T-helper 2 cell treated with Interferon-gamma antibody and Interleukin-4, amounts not matched to agents 100 ng/mL and 5 ng/mL, for 36 hours (primary cell): ENCODE results near the gene CCDC90B. TPM values are rescaled to one million over a fixed set of nuclear protein-coding genes. Genes with fewer than 3 reads are reported as not detected.
"Not testable (repeated sequence)": the region's sequence is repeated elsewhere in the genome, so short reads cannot be mapped to it uniquely, and the experiment has no call there.

Source experiments
- intact Hi-C: fragments of 100-400 bp; cut with micrococcal nuclease; formaldehyde crosslinking; loops from one replicate; pipeline ENCODE4 v1.15.1; 2023
- total RNA-seq: library from RNA; stranded (reverse); gene quantifications from 2 replicates; pipeline ENCODE4 v1.2.3, GENCODE V29; 2022

The CCDC90B gene
- total RNA-seq, 1 donor from 2014 or later, result 25.6 TPM

GRCh38 chr11:83292709-83293456 lies 6.7 kb upstream of the CCDC90B start:
- intact Hi-C loops, result loop anchor here (5.0 kb wide), 2 partner anchors 429 to 524 kb away; no protein-coding TSS in a partner anchor

GRCh38 chr11:83287631-83288030 lies 1.5 kb upstream of the CCDC90B start:
- intact Hi-C loops, result loop anchor here (10.0 kb wide), 1 partner anchor 1413 kb away; no protein-coding TSS in a partner anchor

- intact Hi-C loops, result loop anchor here (10.0 kb wide), 1 partner anchor 1410 kb away; no protein-coding TSS in a partner anchor
Measured at GRCh38 chr11:83285151-83285770, 906 bp downstream of the CCDC90B start.

GRCh38 chr11:83284501-83285150 lies 1.5 kb downstream of the CCDC90B start:
- intact Hi-C loops, result loop anchor here (10.0 kb wide), 1 partner anchor 1410 kb away; no protein-coding TSS in a partner anchor

GRCh38 chr11:83282084-83282716 lies 4.0 kb downstream of the CCDC90B start:
- intact Hi-C loops, result loop anchor here (10.0 kb wide), 1 partner anchor 1407 kb away; no protein-coding TSS in a partner anchor

GRCh38 chr11:83280256-83280655 lies 5.9 kb downstream of the CCDC90B start:
- intact Hi-C loops, result loop anchor here (10.0 kb wide), 1 partner anchor 1405 kb away; no protein-coding TSS in a partner anchor

GRCh38 chr11:83278351-83278750 lies 7.8 kb downstream of the CCDC90B start:
- intact Hi-C loops, result no loop called here

GRCh38 chr11:83275888-83276641 lies 10.1 kb downstream of the CCDC90B start:
- intact Hi-C loops, result no loop called here

GRCh38 chr11:83272627-83273026 lies 13.5 kb downstream of the CCDC90B start:
- intact Hi-C loops, result no loop called here

- intact Hi-C loops, result not testable (repeated sequence)
Measured at GRCh38 chr11:83271734-83272133, 14.4 kb downstream of the CCDC90B start.

- intact Hi-C loops, result not testable (repeated sequence)
Measured at GRCh38 chr11:83269080-83269479, 17.1 kb downstream of the CCDC90B start.

- intact Hi-C loops, result no loop called here
Measured at GRCh38 chr11:83265331-83265730, 20.8 kb downstream of the CCDC90B start.

GRCh38 chr11:83259559-83259958 lies 26.6 kb downstream of the CCDC90B start:
- intact Hi-C loops, result no loop called here

GRCh38 chr11:83257761-83258168 lies 28.4 kb downstream of the CCDC90B start:
- intact Hi-C loops, result no loop called here

- intact Hi-C loops, result no loop called here
Measured at GRCh38 chr11:83256602-83257340, 29.4 kb downstream of the CCDC90B start.

- intact Hi-C loops, result no loop called here
Measured at GRCh38 chr11:83255366-83255765, 30.8 kb downstream of the CCDC90B start.

- intact Hi-C loops, result loop anchor here (5.0 kb wide), 1 partner anchor 181 kb away; the partner anchor contains the start of gene RAB30
Measured at GRCh38 chr11:83252941-83253340, 33.2 kb downstream of the CCDC90B start.

- intact Hi-C loops, result loop anchor here (5.0 kb wide), 1 partner anchor 180 kb away; the partner anchor contains the start of gene RAB30
Measured at GRCh38 chr11:83252266-83252665, 33.9 kb downstream of the CCDC90B start.

- intact Hi-C loops, result loop anchor here (1.0 to 10.0 kb wide), 4 partner anchors 178 to 535 kb away; partner anchors contain the start of gene RAB30
Measured at GRCh38 chr11:83249972-83250593, 36.1 kb downstream of the CCDC90B start.
